GM12878 (cell line): Measurements from ENCODE around the gene SLC24A3. TPM values are rescaled to one million over a fixed set of nuclear protein-coding genes. Genes with fewer than 3 reads are reported as not detected.

Experiments used
- ATAC-seq: fragments of 200-7000 bp; cut with Tn5 transposase; 3 replicates; pipeline ENCODE4 v1.9.1; 2020; ENCODE audit warnings: mild to moderate bottlenecking, moderate library complexity
- BruUV-seq: library from RNA; stranded (reverse); fragments of 400-500 nt; replicated peaks from 2 replicates; lab custom pipeline; 2021; lab: Mats Ljungman, UMichigan
- CTCF ChIA-PET: fragments of 300-600 bp; sonication (Branson Sonifier 250); formaldehyde crosslinking; extraction: SDS; loops from one replicate; lab custom pipeline; 2021; ENCODE audit warnings: inconsistent platforms; lab: Yijun Ruan, JAX
- POLR2A ChIA-PET: fragments of 350-600 bp; formaldehyde crosslinking; extraction: SDS; loops from one replicate; lab custom pipeline; 2021; ENCODE audit warnings: inconsistent platforms; lab: Charles Lee
- RAD21 ChIA-PET: fragments of 300-600 bp; sonication (Branson Sonifier 250); formaldehyde crosslinking; loops from one replicate; lab custom pipeline; 2023; ENCODE audit warnings: antibody characterized with exemption; ENCODE audit not compliant: unreplicated experiment; lab: Charles Lee
- SMC1A ChIA-PET: fragments of 300-600 bp; sonication (Branson Sonifier 250); formaldehyde crosslinking; loops from one replicate; lab custom pipeline; 2023; ENCODE audit not compliant: unreplicated experiment, uncharacterized antibody; lab: Charles Lee
- DNase-seq: peaks from one replicate; pipeline ENCODE4 v3.0.0-alpha.2; 2011; ENCODE audit warnings: low read depth, low spot score
- FAIRE-seq: peaks from 3 replicates; lab custom pipeline; 2011; peaks lifted over from hg19 to GRCh38; lab: Jason Lieb, UNC
- H2AFZ ChIP-seq: 2 replicates; pipeline ENCODE4 v1.6.0; 2011; ENCODE audit warnings: low read depth, low read length, control low read depth; ENCODE audit not compliant: control insufficient read depth
- H3K27ac ChIP-seq: 2 replicates; pipeline ENCODE4 v1.5.1; 2011; ENCODE audit warnings: control low read depth; ENCODE audit not compliant: control insufficient read depth, insufficient read depth
- H3K27me3 ChIP-seq, 2 experiments: replicated peaks in 1 of 2; 2 replicates each; pipeline versions ENCODE4 v1.6.0 to v1.6.1; 2011; ENCODE audit warnings: low read length in 1 of 2; ENCODE audit not compliant: control insufficient read depth in 2 of 2, insufficient read depth in 2 of 2
- H3K36me3 ChIP-seq, 2 experiments: 2 replicates each; pipeline ENCODE4 v1.5.1; 2011; ENCODE audit warnings: low read length in 1 of 2; ENCODE audit not compliant: control insufficient read depth in 2 of 2, insufficient read depth in 2 of 2
- H3K4me1 ChIP-seq: 2 replicates; pipeline ENCODE4 v1.6.1; 2011; ENCODE audit warnings: mild to moderate bottlenecking, low read length, moderate library complexity, mixed read lengths; ENCODE audit not compliant: control insufficient read depth, insufficient read depth
- H3K4me2 ChIP-seq: 2 replicates; pipeline ENCODE4 v1.6.0; 2011; ENCODE audit warnings: control low read depth; ENCODE audit not compliant: control insufficient read depth, insufficient read depth
- H3K4me3 ChIP-seq: fragments of 200-600 bp; sonication (generic); 2 replicates; pipeline ENCODE4 v1.5.1; 2016
- H3K79me2 ChIP-seq: 2 replicates; pipeline ENCODE4 v1.6.0; 2011; ENCODE audit warnings: low read length; ENCODE audit not compliant: control insufficient read depth, insufficient read depth
- H3K9ac ChIP-seq: 2 replicates; pipeline ENCODE4 v1.8.0; 2011; ENCODE audit warnings: low read length, control low read depth, mixed read lengths; ENCODE audit not compliant: control insufficient read depth, insufficient read depth
- H3K9me3 ChIP-seq: replicated peaks from 3 replicates; pipeline ENCODE4 v1.5.1; 2011; ENCODE audit warnings: mild to moderate bottlenecking, low read length; ENCODE audit not compliant: control insufficient read depth, insufficient read depth
- H4K20me1 ChIP-seq: 2 replicates; pipeline ENCODE4 v1.6.0; 2011; ENCODE audit not compliant: control insufficient read depth, insufficient read depth
- BACH1 ChIP-seq: fragments of 450-650 bp; IDR thresholded peaks from 2 replicates; pipeline ENCODE4 v1.6.1; 2017; ENCODE audit warnings: mild to moderate bottlenecking, borderline replicate concordance
- IRF3 ChIP-seq: fragments of 450-650 bp; IDR thresholded peaks from 2 replicates; pipeline ENCODE4 v1.6.1; 2014; ENCODE audit warnings: mild to moderate bottlenecking
- IRF4 ChIP-seq: IDR thresholded peaks from 2 replicates; pipeline ENCODE4 v1.6.1; 2011; ENCODE audit warnings: low read depth, low read length
- NBN ChIP-seq: fragments of 450-650 bp; IDR thresholded peaks from 2 replicates; pipeline ENCODE4 v1.6.1; 2016
- NKRF ChIP-seq: fragments of 450-650 bp; conservative IDR thresholded peaks from 2 replicates; pipeline ENCODE4 v1.6.1; 2017; ENCODE audit warnings: mild to moderate bottlenecking, moderate library complexity
- NR2C1 ChIP-seq: fragments of 450-650 bp; IDR thresholded peaks from 2 replicates; pipeline ENCODE4 v1.6.1; 2017; ENCODE audit warnings: antibody characterized with exemption, mild to moderate bottlenecking, moderate library complexity
- PRDM15 ChIP-seq: fragments of 450-650 bp; formaldehyde crosslinking; IDR thresholded peaks from 2 replicates; pipeline ENCODE4 v1.4.0; 2020; ENCODE audit warnings: mild to moderate bottlenecking, moderate library complexity
- RAD51 ChIP-seq: fragments of 450-650 bp; IDR thresholded peaks from 2 replicates; pipeline ENCODE4 v1.6.1; 2016; ENCODE audit warnings: moderate library complexity, mild to moderate bottlenecking, inconsistent platforms
- RCOR1 ChIP-seq: conservative IDR thresholded peaks from 2 replicates; pipeline ENCODE4 v1.6.1; 2012; ENCODE audit warnings: low read depth, low read length, improper control_type of control experiment
- REST ChIP-seq: IDR thresholded peaks from 2 replicates; pipeline ENCODE4 v1.6.1; 2012; ENCODE audit warnings: mild to moderate bottlenecking, low read depth, low read length
- SREBF2 ChIP-seq: IDR thresholded peaks from 2 replicates; pipeline ENCODE4 v1.6.1; 2012; ENCODE audit warnings: mild to moderate bottlenecking, low read length
- TCF7 ChIP-seq: IDR thresholded peaks from 2 replicates; pipeline ENCODE4 v1.6.1; 2014; ENCODE audit warnings: antibody characterized with exemption, borderline replicate concordance
- ZNF384 ChIP-seq: IDR thresholded peaks from 2 replicates; pipeline ENCODE4 v1.6.1; 2012; ENCODE audit warnings: low read depth, mild to moderate bottlenecking, low read length, improper control_type of control experiment, borderline replicate concordance
- ZSCAN29 ChIP-seq: fragments of 450-650 bp; IDR thresholded peaks from 2 replicates; pipeline ENCODE4 v1.6.1; 2017; ENCODE audit warnings: mild to moderate bottlenecking, moderate library complexity
- WGBS: methylation state at CpG from one replicate; pipeline ENCODE4 v1.1.6; 2016; ENCODE audit warnings: low lambda C conversion rate; ENCODE audit not compliant: insufficient replicate concordance, insufficient coverage; ENCODE audit errors: missing lambda C conversion rate; 5-methylcytosine and 5-hydroxymethylcytosine counted together
- in situ Hi-C: fragments of 300-500 bp; cut with MboI; formaldehyde crosslinking; loops from 9 replicates; pipeline ENCODE4 v1.14.3; 2018; ENCODE audit warnings: mixed read lengths
- intact Hi-C: fragments of 100-400 bp; cut with micrococcal nuclease; formaldehyde crosslinking; loops from one replicate; pipeline ENCODE4 v1.14.2; 2022; ENCODE audit not compliant: unreplicated experiment
- polyA plus RNA-seq, 11 experiments: library from polyadenylated mRNA; depleted of rRNA in 4 of 11; unstranded in 6 of 11; stranded (reverse) in 5 of 11; fragments of >200 nt; fragmentation: Nextera tagmentation in 4 of 11; fragmentation: Illumina TruSeq in 1 of 11; extraction: Ambion mirVana in 4 of 11; extraction: Trizol in 1 of 11; gene quantifications; 1 replicate in 1 of 11; 2 replicates in 10 of 11; pipeline versions ENCODE4 v1.2.1 to v1.2.3, GENCODE V29; 2011 to 2016; ENCODE audit warnings: inconsistent platforms in 2 of 11, missing spikeins in 2 of 11, low read depth in 1 of 11
- total RNA-seq, 4 experiments: library from RNA; depleted of rRNA in 3 of 4; stranded (reverse); fragments of >200 nt in 3 of 4; fragmentation: Illumina TruSeq in 1 of 4; extraction: Trizol in 1 of 4; gene quantifications; 2 replicates each; pipeline versions ENCODE4 v1.2.1 to v1.2.3, GENCODE V29; 2013 to 2021

Gene SLC24A3
- total and polyA plus RNA-seq, 10 of the 15 experiments (the other 5 are each of a cell fraction or from before 2014, with no cell fraction given), result 0.04 TPM; not detected in 9

GRCh38 chr20:19376451-19377229 is 164.2 kb downstream of the SLC24A3 start:
- H3K9me3 ChIP-seq, result no peaks in the 10 kb centered on the region
- intact Hi-C loops, result no loop called here
- ChIA-PET POLR2A (no interaction called here), SMC1A (no interaction called here), RAD21 (no interaction called here), CTCF (no interaction called here)
- DNase-seq (no peak), FAIRE-seq (no peak), ATAC-seq (no peak)
- in situ Hi-C loops, result no loop called here
- no peak overlapping the region for H3K4me2 ChIP-seq
- H3K27ac ChIP-seq, result no peak overlapping the region
- H3K27me3 ChIP-seq, result no peaks in the 10 kb centered on the region
- BruUV-seq, result no TSS peak
- no peak overlapping the region for H3K4me3 ChIP-seq
- H3K9ac ChIP-seq, result no peak overlapping the region
- no peaks in the 10 kb centered on the region for H3K36me3 ChIP-seq
- no peaks in the 10 kb centered on the region for H3K79me2 ChIP-seq
- no peaks in the 10 kb centered on the region for H3K4me1 ChIP-seq
- H4K20me1 ChIP-seq, result no peaks in the 10 kb centered on the region
- H2AFZ ChIP-seq, result no peak overlapping the region
- WGBS, result 49% methylated on average over 17 of the region's 17 CpGs
- no peak for TF ChIP-seq IRF4
- no peak for TF ChIP-seq REST
- no peak for TF ChIP-seq BACH1
- no peak for TF ChIP-seq ZNF384
- no peak for TF ChIP-seq RAD51
- no peak for TF ChIP-seq RCOR1
- TF ChIP-seq ZSCAN29, result no peak
- TF ChIP-seq NKRF, result no peak
- no peak for TF ChIP-seq NR2C1
- no peak for TF ChIP-seq TCF7
- TF ChIP-seq IRF3, result no peak
- no peak for TF ChIP-seq SREBF2
- no peak for TF ChIP-seq NBN
- TF ChIP-seq PRDM15, result no peak
